ENCODE measurements around the gene DPEP1.
"Not testable (repeated sequence)": the region's sequence is repeated elsewhere in the genome, so short reads cannot be mapped to it uniquely, and the experiment has no call there.

The DPEP1 gene

DNA sequence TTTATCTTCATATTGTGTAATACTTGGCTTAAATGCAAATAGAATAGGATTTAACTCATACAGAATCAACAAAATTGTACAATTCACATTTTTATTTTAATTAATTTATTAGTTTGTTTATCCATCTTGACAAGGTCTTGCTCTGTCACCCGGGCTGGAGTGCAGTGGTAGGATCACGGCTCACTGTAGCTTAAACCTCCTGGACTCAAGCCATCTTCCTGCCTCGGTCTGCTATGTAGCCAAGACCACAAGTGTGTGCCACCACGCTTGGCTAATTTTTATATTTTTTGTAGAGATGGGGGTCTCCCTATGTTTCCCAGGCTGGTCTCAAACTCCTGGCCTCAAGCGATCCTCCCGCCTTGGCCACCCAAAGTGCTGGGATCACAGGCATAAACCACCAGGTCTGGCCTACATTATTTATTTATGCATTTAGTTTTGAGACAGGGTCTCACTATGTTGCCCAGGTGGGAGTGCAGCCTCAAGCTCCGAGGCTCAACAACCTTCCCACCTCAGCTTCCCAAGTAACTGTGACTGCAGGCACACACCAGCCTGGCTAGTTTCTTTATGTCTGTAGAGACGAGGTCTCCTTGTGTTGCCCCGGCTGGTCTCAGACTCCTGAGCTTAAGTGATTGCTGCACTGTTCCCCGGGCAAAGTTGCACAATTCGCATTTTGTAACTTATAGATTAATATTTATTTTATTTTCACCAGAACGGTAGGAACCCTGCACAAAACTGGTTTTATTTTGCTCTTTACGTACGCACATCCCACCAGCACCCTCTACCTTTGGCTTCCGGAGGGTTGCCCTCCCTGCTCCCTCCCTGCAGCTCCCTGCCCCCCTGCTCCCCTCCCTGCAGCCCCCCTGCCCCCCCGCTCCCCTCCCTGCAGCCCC, 4.9 kb downstream of the DPEP1 start:
- DNase-seq (ENCODE audit: low read depth in 2 of 3, low spot score in 1 of 3): no peak

DNA sequence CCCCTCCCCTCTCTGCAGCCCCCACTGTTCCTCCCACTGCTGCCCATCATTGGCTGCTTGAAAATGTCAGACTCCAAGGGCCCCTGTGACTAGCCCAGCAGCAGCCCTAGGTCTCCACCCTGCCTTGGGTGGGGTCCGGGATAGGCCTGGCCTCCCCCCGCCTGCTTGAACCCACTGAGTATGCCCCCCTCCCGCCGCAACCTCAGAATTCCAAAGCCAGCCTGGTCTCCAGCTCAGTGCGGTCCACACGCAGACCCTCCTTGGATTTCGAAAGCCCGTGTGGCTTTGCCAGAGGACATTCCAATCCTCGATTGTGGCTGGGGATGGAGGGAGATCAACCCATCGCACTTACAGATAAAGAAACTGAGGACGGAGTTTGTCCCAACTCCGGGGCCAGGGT, 6.4 kb downstream of the DPEP1 start:
- DNase-seq (ENCODE audit: low read depth in 2 of 3, low spot score in 1 of 3): no peak

GRCh38 chr16:89620406-89620841, 7.0 kb downstream of the DPEP1 start:
- DNase-seq (ENCODE audit: low read depth in 2 of 3, low spot score in 1 of 3): no peak

DNA sequence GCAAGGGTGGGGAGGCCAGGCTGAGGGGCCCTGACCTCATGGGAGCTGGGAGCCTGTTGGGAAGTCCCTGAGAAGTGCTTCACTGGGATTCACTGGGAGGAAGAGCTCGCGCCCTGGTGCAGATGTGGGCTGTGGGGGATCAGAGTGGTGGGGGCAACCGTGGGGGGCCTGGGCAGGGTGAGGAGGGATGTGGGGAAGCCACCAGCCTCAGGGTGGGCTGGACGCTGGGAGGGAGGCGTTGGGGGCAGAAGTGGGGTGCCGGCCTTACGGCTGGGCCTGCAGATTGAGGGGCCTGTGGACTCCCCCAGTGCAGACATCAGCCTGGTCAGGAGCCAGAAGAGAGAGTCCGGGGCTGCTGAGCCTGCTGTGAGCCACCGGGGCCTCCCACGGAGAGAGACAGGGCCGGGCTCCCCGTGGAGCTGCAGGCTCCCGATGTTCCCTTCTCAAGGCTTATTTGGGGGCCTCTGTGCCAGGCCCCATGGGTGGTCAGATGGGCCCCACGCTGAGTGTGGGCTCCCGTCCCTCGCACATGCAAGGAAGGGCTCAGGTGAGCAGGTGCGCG, 7.8 kb downstream of the DPEP1 start:
- DNase-seq (ENCODE audit: low read depth in 2 of 3, low spot score in 1 of 3): no peak

- no peak for DNase-seq (ENCODE audit: low read depth in 2 of 3, low spot score in 1 of 3)
Observed at GRCh38 chr16:89621698-89622409, 8.4 kb downstream of the DPEP1 start.

GRCh38 chr16:89623511-89624261, 10.2 kb downstream of the DPEP1 start:
- no peak for DNase-seq (ENCODE audit: low read depth in 2 of 3, low spot score in 1 of 3)

DNA sequence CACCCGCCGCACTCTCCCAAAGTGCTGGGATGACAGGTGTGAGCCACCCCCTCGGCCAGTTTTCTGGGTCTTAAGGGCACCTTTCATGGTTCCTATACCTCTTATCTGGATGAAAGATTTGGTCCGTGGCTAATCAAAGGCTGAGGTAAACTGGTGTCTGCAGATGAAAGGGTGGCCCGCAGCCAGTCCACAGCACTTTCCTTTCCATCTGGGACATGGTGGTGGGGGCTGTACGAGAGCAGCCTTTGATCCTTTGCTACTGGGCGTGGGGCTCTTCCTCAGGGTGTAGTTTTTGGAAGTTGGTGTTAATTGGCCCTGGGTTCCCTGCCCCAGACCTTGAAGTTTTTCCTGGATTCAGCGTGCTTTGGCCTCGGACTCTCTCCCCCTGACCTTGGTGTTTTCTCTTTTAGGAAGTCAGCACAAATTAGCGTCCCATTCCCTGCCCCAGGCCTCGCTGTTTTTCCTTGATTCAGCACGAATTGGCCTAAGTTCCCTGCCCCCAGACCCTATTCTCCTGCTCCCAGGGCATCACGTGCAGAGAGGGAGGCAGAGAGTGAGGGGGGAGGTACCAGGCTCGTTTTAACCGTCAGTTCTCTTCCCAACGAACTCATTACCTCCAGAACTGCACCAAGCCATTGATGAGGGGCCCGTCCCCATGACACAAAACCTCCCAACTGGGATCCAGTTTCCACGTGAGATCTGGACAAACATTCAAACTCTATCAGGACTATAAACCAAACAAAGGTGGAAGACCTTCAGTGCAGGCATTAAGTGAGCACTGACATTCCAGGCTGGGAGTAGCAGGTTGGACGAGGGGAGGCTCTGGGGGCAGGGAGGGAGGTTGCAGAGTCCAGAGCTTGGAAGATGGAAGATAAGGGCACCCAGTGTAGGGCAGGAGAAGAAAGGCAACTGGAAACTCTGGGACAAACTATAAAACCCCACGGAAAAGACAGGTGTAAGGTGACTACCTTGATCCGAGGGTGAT, 11.6 kb downstream of the DPEP1 start:
- DNase-seq (ENCODE audit: low read depth in 2 of 3, low spot score in 1 of 3): no peak

DNA sequence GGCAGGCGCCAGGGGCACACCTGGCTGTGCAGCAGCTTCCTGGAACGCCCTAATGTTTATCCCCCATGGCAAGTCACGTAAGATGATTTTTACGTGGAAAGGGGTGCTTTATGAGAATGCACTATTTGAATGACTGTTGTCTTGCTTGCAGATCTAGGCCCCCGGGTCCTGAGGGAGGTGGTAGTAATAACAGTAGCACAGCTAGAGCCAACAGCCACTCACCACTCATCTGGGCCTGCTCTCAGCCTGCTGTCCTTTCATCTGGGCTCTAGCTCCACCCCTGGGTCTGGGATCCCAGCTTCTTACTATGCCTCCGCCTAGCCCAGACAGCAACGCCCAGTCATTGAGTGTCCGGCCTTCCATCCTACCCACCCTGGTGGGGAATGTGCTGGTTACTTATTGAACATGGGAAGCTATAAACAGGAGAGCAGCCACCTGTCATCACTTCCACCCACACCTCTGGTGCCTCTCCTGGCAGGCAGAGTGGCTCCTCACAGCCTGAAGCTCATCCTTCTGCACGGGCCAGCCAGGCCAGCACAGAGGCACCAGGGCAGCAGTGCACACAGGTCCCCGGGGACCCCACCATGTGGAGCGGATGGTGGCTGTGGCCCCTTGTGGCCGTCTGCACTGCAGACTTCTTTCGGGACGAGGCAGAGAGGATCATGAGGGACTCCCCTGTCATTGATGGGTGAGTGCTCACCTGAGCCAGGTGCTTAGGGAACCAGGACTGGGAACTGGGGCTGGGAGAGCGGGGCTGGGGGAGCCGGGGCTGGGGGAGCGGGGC, 16.6 kb downstream of the DPEP1 start:
- no peak for DNase-seq (ENCODE audit: low read depth in 2 of 3, low spot score in 1 of 3)

- no peak for DNase-seq (ENCODE audit: low read depth in 2 of 3, low spot score in 1 of 3)
Observed at GRCh38 chr16:89633064-89633631, 19.7 kb downstream of the DPEP1 start.

GRCh38 chr16:89634463-89635385, 21.3 kb downstream of the DPEP1 start:
- not testable (repeated sequence) for DNase-seq (ENCODE audit: low read depth in 2 of 3, low spot score in 1 of 3)

DNA sequence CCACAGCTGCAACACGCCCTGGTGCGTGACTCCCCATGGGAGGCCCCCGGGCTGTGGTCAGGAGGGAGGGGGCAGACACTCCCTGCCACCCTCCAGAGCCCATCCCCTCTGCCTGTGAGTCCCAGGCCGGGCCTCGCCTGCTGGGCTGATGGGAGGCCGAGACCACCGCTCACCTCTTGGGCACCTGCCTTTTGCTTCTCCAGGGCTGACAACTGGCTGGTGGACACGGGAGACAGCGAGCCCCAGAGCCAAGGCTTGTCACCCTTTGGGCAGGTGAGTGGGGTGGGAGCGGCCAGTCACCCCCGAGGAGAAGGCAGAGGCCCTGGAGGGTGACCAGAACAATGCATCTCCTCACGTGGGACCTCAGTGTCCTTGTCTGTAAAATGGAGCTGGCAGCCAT, 23.2 kb downstream of the DPEP1 start:
- DNase-seq (ENCODE audit: low read depth in 2 of 3, low spot score in 1 of 3): no peak

DNA sequence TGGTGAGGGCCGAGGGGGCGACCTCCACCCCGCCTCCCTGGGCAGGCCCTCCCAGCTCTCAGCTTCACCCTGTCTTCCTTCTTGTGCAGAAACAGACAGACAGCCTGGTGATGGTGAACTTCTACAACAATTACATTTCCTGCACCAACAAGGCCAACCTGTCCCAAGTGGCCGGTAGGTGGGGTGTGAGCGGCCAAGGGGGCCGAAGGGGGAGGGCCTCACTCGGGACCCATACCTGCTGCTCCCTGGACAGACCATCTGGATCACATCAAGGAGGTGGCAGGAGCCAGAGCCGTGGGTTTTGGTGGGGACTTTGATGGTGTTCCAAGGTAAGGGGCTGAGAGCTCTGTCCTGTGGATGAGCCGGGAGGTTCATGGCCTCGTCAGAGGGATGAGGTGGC, 23.9 kb downstream of the DPEP1 start:
- no peak for DNase-seq (ENCODE audit: low read depth in 2 of 3, low spot score in 1 of 3)

- no peak for DNase-seq (ENCODE audit: low read depth in 2 of 3, low spot score in 1 of 3)
Observed at GRCh38 chr16:89638455-89638854, 25.0 kb downstream of the DPEP1 start.

DNA sequence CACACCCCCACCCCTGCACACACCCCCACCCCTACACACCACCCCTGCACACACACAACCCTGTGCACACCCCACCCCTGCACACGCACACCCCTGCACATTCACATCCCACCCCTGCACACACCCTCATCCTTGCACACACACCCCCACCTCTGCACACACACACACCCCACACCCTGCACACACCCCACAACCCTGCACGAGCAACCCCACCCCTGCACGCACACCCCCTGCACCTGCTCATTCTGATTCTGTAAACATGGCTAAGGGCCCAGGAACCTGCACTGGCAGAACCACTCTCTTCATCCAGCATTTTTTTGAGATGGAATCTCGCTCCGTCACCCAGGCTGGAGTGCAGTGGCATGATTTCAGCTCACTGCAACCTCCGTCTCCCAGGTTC, 25.9 kb downstream of the DPEP1 start:
- no peak for DNase-seq (ENCODE audit: low read depth in 2 of 3, low spot score in 1 of 3)

- no peak for DNase-seq (ENCODE audit: low read depth in 2 of 3, low spot score in 1 of 3)
Observed at GRCh38 chr16:89641458-89642119, 28.1 kb downstream of the DPEP1 start.

- DNase-seq (ENCODE audit: low read depth in 2 of 3, low spot score in 1 of 3): no peak
Observed at GRCh38 chr16:89642574-89642973, 29.1 kb downstream of the DPEP1 start.

DNA sequence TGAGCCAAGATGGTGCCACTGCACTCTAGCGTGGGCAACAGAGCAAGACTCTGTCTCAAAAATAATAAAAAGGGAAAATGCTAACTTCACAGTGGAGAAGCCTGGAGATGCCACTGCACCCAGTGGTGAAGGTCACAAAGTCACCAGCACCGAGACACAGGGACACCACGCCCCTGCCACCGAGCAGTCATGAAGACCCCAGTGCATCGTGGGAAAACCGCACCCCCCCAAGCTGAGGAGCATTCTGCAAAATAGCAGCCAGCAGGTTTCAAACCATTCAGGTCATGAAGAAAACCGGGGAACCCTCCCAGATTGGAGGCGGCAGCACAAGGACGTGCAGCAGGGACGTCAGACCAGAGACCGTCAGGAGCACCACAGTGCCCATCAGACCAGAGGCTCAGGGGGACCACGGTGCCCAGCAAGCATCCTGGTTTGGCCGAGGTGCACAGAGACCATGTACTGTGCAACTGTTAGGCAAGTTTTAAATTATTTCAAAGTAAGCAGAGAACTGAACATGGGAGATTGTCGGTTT, 30.4 kb downstream of the DPEP1 start:
- DNase-seq (ENCODE audit: low read depth in 2 of 3, low spot score in 1 of 3): no peak
